ENCODE data around the gene MTRR.
A peak's percentile ranks its signal among the peaks of the same experiment; 100 is the strongest.

Gene MTRR

GRCh38 chr5:7868773-7869473, at the start of gene MTRR, which contains the start of gene FASTKD3:
Gene MTRR, plus strand, starts transcription at chr5:7869148. Its CDS starts 1,647 bp downstream, at chr5:7870795.
Gene FASTKD3, minus strand, starts transcription at chr5:7869031. Its CDS starts 948 bp downstream, at chr5:7868083.
- H3K27ac ChIP-seq, result peak within 1 kb of the TSS; percentile 39
- H3K9me3 ChIP-seq (ENCODE audit: control insufficient read depth, low read length), result no peaks in the 10 kb centered on the region
- peak within 1 kb of the TSS; percentile 62 for H2AFZ ChIP-seq
- peak within 1 kb of the TSS; percentile 83 for H3K4me3 ChIP-seq (ENCODE audit: low read depth, low read length)
- H3K9ac ChIP-seq, result peak within 1 kb of the TSS; percentile 25
- no peaks in the 10 kb centered on the region for H3K36me3 ChIP-seq (ENCODE audit: control insufficient read depth, insufficient read depth, low read length)
- H3K79me2 ChIP-seq, result peaks cover 8% of the 10 kb centered on the region
- H3K4me1 ChIP-seq, result no peaks in the 10 kb centered on the region
- TF ChIP-seq CTCF (IDR thresholded peaks at IDR 0.05), result no peak
- peak within 1 kb of the TSS; percentile 79 for H3K4me2 ChIP-seq (ENCODE audit: low read length)
- H3K27me3 ChIP-seq (ENCODE audit: control insufficient read depth, insufficient read depth, low read length), result no peaks in the 10 kb centered on the region

GRCh38 chr5:7822449-7822848, 46.5 kb upstream of the MTRR start:
- Histone ChIP-seq H3K9ac (no peak overlapping the region), H3K9me3 (ENCODE audit: control insufficient read depth, low read length) (no peaks in the 10 kb centered on the region), H3K27me3 (ENCODE audit: control insufficient read depth, insufficient read depth, low read length) (no peaks in the 10 kb centered on the region), H3K4me3 (ENCODE audit: low read depth, low read length) (no peak overlapping the region), H3K4me2 (ENCODE audit: low read length) (peak overlapping the region; percentile 33), H2AFZ (peak overlapping the region; percentile 8), H3K79me2 (no peaks in the 10 kb centered on the region), H3K4me1 (peaks cover 20% of the 10 kb centered on the region), H3K27ac (no peak overlapping the region), H3K36me3 (ENCODE audit: control insufficient read depth, insufficient read depth, low read length) (no peaks in the 10 kb centered on the region)
- no peak for TF ChIP-seq CTCF (IDR thresholded peaks at IDR 0.05)

GRCh38 chr5:7823594-7823993, 45.4 kb upstream of the MTRR start:
- Histone ChIP-seq H3K4me1 (peaks cover 20% of the 10 kb centered on the region), H3K27ac (no peak overlapping the region), H3K9me3 (ENCODE audit: control insufficient read depth, low read length) (no peaks in the 10 kb centered on the region), H3K9ac (no peak overlapping the region), H3K4me2 (ENCODE audit: low read length) (no peak overlapping the region), H2AFZ (no peak overlapping the region), H3K36me3 (ENCODE audit: control insufficient read depth, insufficient read depth, low read length) (no peaks in the 10 kb centered on the region), H3K27me3 (ENCODE audit: control insufficient read depth, insufficient read depth, low read length) (no peaks in the 10 kb centered on the region), H3K79me2 (no peaks in the 10 kb centered on the region), H3K4me3 (ENCODE audit: low read depth, low read length) (no peak overlapping the region)
- TF ChIP-seq CTCF (IDR thresholded peaks at IDR 0.05), result no peak

- no peaks in the 10 kb centered on the region for H3K36me3 ChIP-seq (ENCODE audit: control insufficient read depth, insufficient read depth, low read length)
- no peak for TF ChIP-seq CTCF (IDR thresholded peaks at IDR 0.05)
- H3K4me2 ChIP-seq (ENCODE audit: low read length), result no peak overlapping the region
- no peak overlapping the region for H3K27ac ChIP-seq
- H2AFZ ChIP-seq, result no peak overlapping the region
- H3K79me2 ChIP-seq, result no peaks in the 10 kb centered on the region
- peaks cover 11% of the 10 kb centered on the region for H3K4me1 ChIP-seq
- no peaks in the 10 kb centered on the region for H3K27me3 ChIP-seq (ENCODE audit: control insufficient read depth, insufficient read depth, low read length)
- no peak overlapping the region for H3K4me3 ChIP-seq (ENCODE audit: low read depth, low read length)
- no peaks in the 10 kb centered on the region for H3K9me3 ChIP-seq (ENCODE audit: control insufficient read depth, low read length)
- H3K9ac ChIP-seq, result no peak overlapping the region
Observed at GRCh38 chr5:7824995-7825394, 44.0 kb upstream of the MTRR start.

GRCh38 chr5:7825630-7826029, 43.3 kb upstream of the MTRR start:
- Histone ChIP-seq H3K79me2 (no peaks in the 10 kb centered on the region), H3K27me3 (ENCODE audit: control insufficient read depth, insufficient read depth, low read length) (no peaks in the 10 kb centered on the region), H2AFZ (no peak overlapping the region), H3K4me2 (ENCODE audit: low read length) (no peak overlapping the region), H3K9ac (no peak overlapping the region), H3K9me3 (ENCODE audit: control insufficient read depth, low read length) (no peaks in the 10 kb centered on the region), H3K4me1 (peaks cover 5% of the 10 kb centered on the region), H3K4me3 (ENCODE audit: low read depth, low read length) (no peak overlapping the region), H3K36me3 (ENCODE audit: control insufficient read depth, insufficient read depth, low read length) (no peaks in the 10 kb centered on the region), H3K27ac (no peak overlapping the region)
- no peak for TF ChIP-seq CTCF (IDR thresholded peaks at IDR 0.05)
